ENCODE results near the gene HIGD2B. TPM values are rescaled to one million over a fixed set of nuclear protein-coding genes. Genes with fewer than 3 reads are reported as not detected.

HIGD2B gene
- 0.09 TPM in 1 of 5 replicates, not detected in the others for total RNA-seq (2022; extraction: Qiagen RNA extraction; ENCODE audit: low read depth)

GRCh38 chr15:72685925-72686794, at the start of gene HIGD2B, which contains the start of gene BBS4:
TSS of gene HIGD2B (minus strand) at chr15:72686182. CDS start at chr15:72676374, 9,808 bp downstream.
TSS of gene BBS4 (plus strand) at chr15:72686207. CDS start at chr15:72686228, 21 bp downstream.

GRCh38 chr15:72654397-72654796, 31.6 kb downstream of the HIGD2B start, which contains the start of gene GOLGA6B:
TSS of gene GOLGA6B (plus strand) at chr15:72654697. CDS start at chr15:72654738, 41 bp downstream.

Other genes starting within 250 kb of the HIGD2B start
- 50.3 to 92.1 TPM (median 80.4 TPM) in 5 replicates for gene ARIH1, start 211.9 kb downstream of the HIGD2B start, total RNA-seq (2022; extraction: Qiagen RNA extraction; ENCODE audit: low read depth)
- 0.06 to 0.09 TPM in 2 of 5 replicates, not detected in the others for gene GOLGA6B, start 31.5 kb downstream of the HIGD2B start, total RNA-seq (2022; extraction: Qiagen RNA extraction; ENCODE audit: low read depth)
- gene BBS4, start within 50 bp of the HIGD2B start, total RNA-seq (2022; extraction: Qiagen RNA extraction; ENCODE audit: low read depth), result 16.5 to 23.4 TPM (median 20.5 TPM) in 5 replicates
- gene ADPGK, start 97.6 kb upstream of the HIGD2B start, total RNA-seq (2022; extraction: Qiagen RNA extraction; ENCODE audit: low read depth), result 68.9 to 84.4 TPM (median 83.2 TPM) in 5 replicates